HepG2 (cell line): ENCODE results near the gene IRAK4. TPM values are rescaled to one million over a fixed set of nuclear protein-coding genes. Genes with fewer than 3 reads are reported as not detected.

Experiments used
- BHLHE40 ChIP-seq: IDR thresholded peaks from 2 replicates; pipeline ENCODE4 v1.6.1; 2011; ENCODE audit warnings: low read length, improper control_type of control experiment
- CENPX ChIP-seq: sonication (generic); formaldehyde crosslinking; IDR thresholded peaks from 2 replicates; pipeline ENCODE4 v1.9.0; 2021; ENCODE audit warnings: mild to moderate bottlenecking, missing genetic modification reagents, moderate library complexity
- ELK4 ChIP-seq: sonication (generic); formaldehyde crosslinking; IDR thresholded peaks from 2 replicates; pipeline ENCODE4 v1.9.0; 2021; ENCODE audit warnings: missing genetic modification reagents, borderline replicate concordance
- HDAC1 ChIP-seq: sonication (generic); formaldehyde crosslinking; IDR thresholded peaks from 2 replicates; pipeline ENCODE4 v1.5.1; 2020; ENCODE audit warnings: mild to moderate bottlenecking, missing genetic modification reagents
- IRF2 ChIP-seq: IDR thresholded peaks from 2 replicates; pipeline ENCODE4 v1.6.1; 2018; ENCODE audit warnings: missing genetic modification reagents, missing compliant biosample characterization
- PHF8 ChIP-seq: sonication (generic); formaldehyde crosslinking; IDR thresholded peaks from 2 replicates; pipeline ENCODE4 v1.5.0; 2020; ENCODE audit warnings: missing genetic modification reagents
- PPARG ChIP-seq: conservative IDR thresholded peaks from 2 replicates; pipeline ENCODE4 v1.6.1; 2016; ENCODE audit warnings: missing biosample characterization, missing genetic modification reagents
- U2AF1 ChIP-seq: fragments of 200-400 bp; formaldehyde crosslinking; optimal IDR thresholded peaks from 2 replicates; pipeline ENCODE3; 2017; ENCODE audit warnings: mild to moderate bottlenecking, low read depth, low read length
- UBTF ChIP-seq: sonication (generic); formaldehyde crosslinking; IDR thresholded peaks from 2 replicates; pipeline ENCODE4 v1.4.0; 2020; ENCODE audit warnings: mild to moderate bottlenecking, missing genetic modification reagents
- ZBTB20 ChIP-seq: sonication (generic); formaldehyde crosslinking; IDR thresholded peaks from 2 replicates; pipeline ENCODE4 v1.8.1; 2023; ENCODE audit warnings: missing genetic modification reagents, low read depth, mild to moderate bottlenecking, borderline replicate concordance
- ZFP90 ChIP-seq: sonication (generic); formaldehyde crosslinking; IDR thresholded peaks from 2 replicates; pipeline ENCODE4 v1.8.0; 2022; ENCODE audit warnings: missing genetic modification reagents, mild to moderate bottlenecking, inconsistent platforms, borderline replicate concordance
- ZNF138 ChIP-seq: sonication (generic); formaldehyde crosslinking; IDR thresholded peaks from 2 replicates; pipeline ENCODE4 v1.5.0; 2020; ENCODE audit warnings: mild to moderate bottlenecking, low read depth, missing genetic modification reagents
- ZNF292 ChIP-seq: sonication (generic); formaldehyde crosslinking; IDR thresholded peaks from 2 replicates; pipeline ENCODE4 v1.8.1; 2022; ENCODE audit warnings: mild to moderate bottlenecking, low read depth, missing genetic modification reagents, borderline replicate concordance
- ZNF331 ChIP-seq: sonication (generic); formaldehyde crosslinking; IDR thresholded peaks from 2 replicates; pipeline ENCODE4 v1.4.0; 2020; ENCODE audit warnings: missing genetic modification reagents
- ZNF33A ChIP-seq: sonication (generic); formaldehyde crosslinking; IDR thresholded peaks from 2 replicates; pipeline ENCODE4 v1.5.1; 2020; ENCODE audit warnings: missing genetic modification reagents, mild to moderate bottlenecking, moderate library complexity, borderline replicate concordance
- ZNF382 ChIP-seq: sonication (generic); formaldehyde crosslinking; IDR thresholded peaks from 2 replicates; pipeline ENCODE4 v1.5.0; 2020; ENCODE audit warnings: missing genetic modification reagents, mild to moderate bottlenecking, borderline replicate concordance
- ZNF547 ChIP-seq: sonication (generic); formaldehyde crosslinking; IDR thresholded peaks from 2 replicates; pipeline ENCODE4 v1.5.1; 2020; ENCODE audit warnings: mild to moderate bottlenecking, missing genetic modification reagents
- ZNF562 ChIP-seq: sonication (generic); formaldehyde crosslinking; IDR thresholded peaks from 2 replicates; pipeline ENCODE4 v1.8.0; 2022; ENCODE audit warnings: missing genetic modification reagents, borderline replicate concordance
- ZNF567 ChIP-seq: sonication (generic); formaldehyde crosslinking; IDR thresholded peaks from 2 replicates; pipeline ENCODE4 v1.8.1; 2023; ENCODE audit warnings: mild to moderate bottlenecking, missing genetic modification reagents, borderline replicate concordance
- ZNF766 ChIP-seq: sonication (generic); formaldehyde crosslinking; IDR thresholded peaks from 2 replicates; pipeline ENCODE4 v1.5.0; 2020; ENCODE audit warnings: missing genetic modification reagents, borderline replicate concordance
- ZNF780A ChIP-seq: sonication (generic); formaldehyde crosslinking; IDR thresholded peaks from 2 replicates; pipeline ENCODE4 v1.8.0; 2022; ENCODE audit warnings: mild to moderate bottlenecking, missing genetic modification reagents, moderate library complexity
- ZNF850 ChIP-seq: sonication (generic); formaldehyde crosslinking; conservative IDR thresholded peaks from 2 replicates; pipeline ENCODE4 v1.9.0; 2021; ENCODE audit warnings: mild to moderate bottlenecking, missing genetic modification reagents
- polyA plus RNA-seq, 8 experiments: library from polyadenylated mRNA; depleted of rRNA in 3 of 8; stranded (reverse) in 7 of 8; unstranded in 1 of 8; fragments of >200 nt; fragmentation: Illumina TruSeq in 4 of 8; extraction: Trizol in 4 of 8; gene quantifications; 2 replicates each; pipeline versions ENCODE4 v1.2.1 to v1.2.3, GENCODE V29; 2011 to 2016; ENCODE audit warnings: low read depth in 4 of 8, missing spikeins in 1 of 8, mixed read lengths in 1 of 8; ENCODE audit not compliant: insufficient read depth in 1 of 8
- total RNA-seq, 5 experiments: library from RNA; depleted of rRNA; stranded (reverse); fragments of >200 nt; fragmentation: Illumina TruSeq; extraction: Trizol; gene quantifications; 2 replicates each; pipeline ENCODE4 v1.2.3, GENCODE V29; 2016; ENCODE audit warnings: low read depth in 1 of 5
- TF ChIP-seq, protein P1 (sequence below): sonication (generic); formaldehyde crosslinking; IDR thresholded peaks from 2 replicates; pipeline ENCODE4 v1.4.0; 2020; ENCODE audit warnings: missing genetic modification reagents

IRAK4 gene
- total and polyA plus RNA-seq, 2 of the 13 experiments (the other 11 are each of a cell fraction or from before 2014, with no cell fraction given): 6.6 to 7.1 TPM

GRCh38 chr12:43758728-43759563 lies at the start of gene IRAK4, which contains the start of gene PUS7L (continued):
- TF ChIP-seq IRF2 (CRISPR knock-in tag) (no peak), ZBTB20 (CRISPR knock-in tag) (no peak), U2AF1 (no peak), ZNF780A (no peak), ZNF850 (CRISPR knock-in tag) (peak; percentile 39; the same call in 1 of the 2 replicates), ZFP90 (CRISPR knock-in tag) (no peak), HDAC1 (no peak; the same call in 1 of the 2 replicates), PPARG (CRISPR knock-in tag) (no peak), ZNF567 (CRISPR knock-in tag) (no peak), UBTF (CRISPR knock-in tag) (peak; percentile 67), ZNF33A (peak; percentile 17; the same call in 1 of the 2 replicates), ZNF292 (CRISPR knock-in tag) (no peak), CENPX (CRISPR knock-in tag) (no peak), ZNF562 (CRISPR knock-in tag) (no peak), BHLHE40 (no peak), PHF8 (CRISPR knock-in tag) (peak; percentile 82), ZNF766 (CRISPR knock-in tag) (no peak), ZNF382 (CRISPR knock-in tag) (no peak), ELK4 (CRISPR knock-in tag) (no peak), ZNF138 (CRISPR knock-in tag) (no peak), ZNF547 (no peak), ZNF331 (CRISPR knock-in tag) (peak; percentile 66; the same call in 1 of the 2 replicates)
- TF ChIP-seq, protein P1, sequence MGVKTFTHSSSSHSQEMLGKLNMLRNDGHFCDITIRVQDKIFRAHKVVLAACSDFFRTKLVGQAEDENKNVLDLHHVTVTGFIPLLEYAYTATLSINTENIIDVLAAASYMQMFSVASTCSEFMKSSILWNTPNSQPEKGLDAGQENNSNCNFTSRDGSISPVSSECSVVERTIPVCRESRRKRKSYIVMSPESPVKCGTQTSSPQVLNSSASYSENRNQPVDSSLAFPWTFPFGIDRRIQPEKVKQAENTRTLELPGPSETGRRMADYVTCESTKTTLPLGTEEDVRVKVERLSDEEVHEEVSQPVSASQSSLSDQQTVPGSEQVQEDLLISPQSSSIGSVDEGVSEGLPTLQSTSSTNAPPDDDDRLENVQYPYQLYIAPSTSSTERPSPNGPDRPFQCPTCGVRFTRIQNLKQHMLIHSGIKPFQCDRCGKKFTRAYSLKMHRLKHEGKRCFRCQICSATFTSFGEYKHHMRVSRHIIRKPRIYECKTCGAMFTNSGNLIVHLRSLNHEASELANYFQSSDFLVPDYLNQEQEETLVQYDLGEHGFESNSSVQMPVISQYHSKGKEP (CRISPR knock-in tag): no peak
